HEK293T (cell line): ENCODE measurements around the gene PMIS2.
A peak's percentile ranks its signal among the peaks of the same experiment; 100 is the strongest.

Experiments used
- CTCF ChIA-PET: fragments of 350-600 bp; formaldehyde crosslinking; extraction: SDS; loops from one replicate; lab custom pipeline; 2021; ENCODE audit warnings: antibody characterized with exemption, inconsistent platforms; lab: Yijun Ruan, JAX
- POLR2A ChIA-PET: fragments of 350-600 bp; formaldehyde crosslinking; extraction: SDS; loops from one replicate; lab custom pipeline; 2020; ENCODE audit warnings: antibody characterized with exemption, inconsistent platforms; lab: Yijun Ruan, JAX
- DNase-seq: peaks from one replicate; pipeline ENCODE4 v3.0.0; 2012; ENCODE audit warnings: mixed read lengths; ENCODE audit errors: extremely low spot score
- ARNT ChIP-seq: fragments of 450-650 bp; IDR thresholded peaks from 2 replicates; pipeline ENCODE4 v1.6.1; 2017; ENCODE audit warnings: mild to moderate bottlenecking
- BHLHE40 ChIP-seq: fragments of 450-650 bp; IDR thresholded peaks from 2 replicates; pipeline ENCODE4 v1.6.1; 2016; ENCODE audit warnings: mild to moderate bottlenecking, moderate library complexity, borderline replicate concordance
- CTBP1 ChIP-seq: fragments of 450-650 bp; IDR thresholded peaks from 2 replicates; pipeline ENCODE4 v1.6.1; 2016; ENCODE audit warnings: borderline replicate concordance
- ELF4 ChIP-seq: fragments of 450-650 bp; IDR thresholded peaks from 2 replicates; pipeline ENCODE4 v1.6.1; 2017; ENCODE audit warnings: antibody characterized with exemption
- FOXA1 ChIP-seq: fragments of 450-650 bp; IDR thresholded peaks from 2 replicates; pipeline ENCODE4 v1.6.1; 2016; ENCODE audit warnings: mild to moderate bottlenecking
- FOXK2 ChIP-seq: fragments of 450-650 bp; IDR thresholded peaks from 2 replicates; pipeline ENCODE4 v1.6.1; 2016; ENCODE audit warnings: mild to moderate bottlenecking
- FOXM1 ChIP-seq: fragments of 450-650 bp; IDR thresholded peaks from 2 replicates; pipeline ENCODE4 v1.6.1; 2017; ENCODE audit warnings: mild to moderate bottlenecking, borderline replicate concordance
- HDGF ChIP-seq: fragments of 450-650 bp; IDR thresholded peaks from 2 replicates; pipeline ENCODE4 v1.6.1; 2017; ENCODE audit warnings: antibody characterized with exemption, borderline replicate concordance
- L3MBTL2 ChIP-seq: fragments of 450-650 bp; conservative IDR thresholded peaks from 2 replicates; pipeline ENCODE4 v1.6.1; 2016; ENCODE audit warnings: mild to moderate bottlenecking
- LEF1 ChIP-seq: fragments of 450-650 bp; IDR thresholded peaks from 2 replicates; pipeline ENCODE4 v1.6.1; 2017; ENCODE audit warnings: mild to moderate bottlenecking, borderline replicate concordance
- NFRKB ChIP-seq: fragments of 450-650 bp; IDR thresholded peaks from 2 replicates; pipeline ENCODE4 v1.6.1; 2016; ENCODE audit warnings: mild to moderate bottlenecking, moderate library complexity
- SP1 ChIP-seq: fragments of 450-650 bp; IDR thresholded peaks from 2 replicates; pipeline ENCODE4 v1.6.1; 2017
- SUZ12 ChIP-seq: fragments of 450-650 bp; IDR thresholded peaks from 2 replicates; pipeline ENCODE4 v1.6.1; 2016; ENCODE audit warnings: mild to moderate bottlenecking
- TARDBP ChIP-seq: fragments of 450-650 bp; IDR thresholded peaks from 2 replicates; pipeline ENCODE4 v1.6.1; 2016
- ZNF384 ChIP-seq: fragments of 450-650 bp; IDR thresholded peaks from 2 replicates; pipeline ENCODE4 v1.6.1; 2016
- TF ChIP-seq, protein P1 (sequence below): fragments of 450-650 bp; IDR thresholded peaks from 2 replicates; pipeline ENCODE4 v1.6.1; 2016

Gene PMIS2

GRCh38 chr19:35545001-35545854 lies 40.7 kb upstream of the PMIS2 start, which contains the start of gene TMEM147:
TMEM147 (plus strand) TSS chr19:35545626; CDS start chr19:35545740, 114 bp downstream.
- CTCF ChIA-PET = no interaction called here
- TF ChIP-seq L3MBTL2 (no peak), FOXK2 (no peak), BHLHE40 (no peak), ELF4 (peak; percentile 20; the same call in 1 of the 2 replicates), SUZ12 (no peak), LEF1 (no peak), TARDBP (no peak), FOXA1 (no peak), FOXM1 (0 out of 2 replicates have a peak, but pooled peaks have one; percentile 8), HDGF (no peak), ARNT (no peak), NFRKB (no peak), SP1 (no peak), ZNF384 (no peak), CTBP1 (no peak)
- TF ChIP-seq, protein P1, sequence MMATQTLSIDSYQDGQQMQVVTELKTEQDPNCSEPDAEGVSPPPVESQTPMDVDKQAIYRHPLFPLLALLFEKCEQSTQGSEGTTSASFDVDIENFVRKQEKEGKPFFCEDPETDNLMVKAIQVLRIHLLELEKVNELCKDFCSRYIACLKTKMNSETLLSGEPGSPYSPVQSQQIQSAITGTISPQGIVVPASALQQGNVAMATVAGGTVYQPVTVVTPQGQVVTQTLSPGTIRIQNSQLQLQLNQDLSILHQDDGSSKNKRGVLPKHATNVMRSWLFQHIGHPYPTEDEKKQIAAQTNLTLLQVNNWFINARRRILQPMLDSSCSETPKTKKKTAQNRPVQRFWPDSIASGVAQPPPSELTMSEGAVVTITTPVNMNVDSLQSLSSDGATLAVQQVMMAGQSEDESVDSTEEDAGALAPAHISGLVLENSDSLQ = no peak
- DNase-seq = peak; percentile 97
- POLR2A ChIA-PET = interaction anchor here (1.0 to 1.5 kb wide), 2 partner anchors 35 to 36 kb away, joined by 3 to 6 read pairs; no protein-coding TSS in a partner anchor

GRCh38 chr19:35545855-35546381 lies 40.1 kb upstream of the PMIS2 start:
- peak; percentile 50 for DNase-seq
- CTCF ChIA-PET = no interaction called here
- POLR2A ChIA-PET = no interaction called here
- TF ChIP-seq SUZ12 = no peak
- no peak for TF ChIP-seq CTBP1
- TF ChIP-seq ARNT = no peak
- no peak for TF ChIP-seq FOXA1
- no peak for TF ChIP-seq BHLHE40
- no peak for TF ChIP-seq TARDBP

- POLR2A ChIA-PET = interaction anchor here (0.8 kb wide), 1 partner anchor 36 kb away, joined by 3 read pairs; no protein-coding TSS in a partner anchor
- no peak for TF ChIP-seq FOXA1
- TF ChIP-seq SP1 = no peak
- TF ChIP-seq TARDBP = no peak
- TF ChIP-seq LEF1 = no peak
- no peak for TF ChIP-seq ELF4
- TF ChIP-seq BHLHE40 = no peak
- no peak for TF ChIP-seq FOXM1
- no peak for TF ChIP-seq CTBP1
- TF ChIP-seq SUZ12 = no peak
- TF ChIP-seq L3MBTL2 = no peak
- no peak for TF ChIP-seq ARNT
- no peak for TF ChIP-seq FOXK2
- no peak for TF ChIP-seq HDGF
- TF ChIP-seq, protein P1 = no peak
- no peak for DNase-seq
- CTCF ChIA-PET = no interaction called here
Observed at GRCh38 chr19:35546532-35546931, 39.4 kb upstream of the PMIS2 start.

- POLR2A ChIA-PET = interaction anchor here (1.8 kb wide), 1 partner anchor 39 kb away, joined by 13 read pairs; no protein-coding TSS in a partner anchor
Observed at GRCh38 chr19:35549174-35549788, 36.7 kb upstream of the PMIS2 start.

More at GRCh38 chr19:35549174-35549788, 36.7 kb upstream of the PMIS2 start:
- TF ChIP-seq CTBP1 (no peak), FOXK2 (no peak), NFRKB (no peak), ZNF384 (no peak), L3MBTL2 (no peak), BHLHE40 (no peak), ELF4 (no peak), LEF1 (no peak), ARNT (no peak), SUZ12 (no peak), SP1 (no peak), HDGF (no peak), FOXA1 (no peak), FOXM1 (no peak)
- TF ChIP-seq, protein P1 = no peak
- CTCF ChIA-PET = interaction anchor here (0.6 to 1.8 kb wide), 2 partner anchors 9 to 107 kb away, joined by 4 to 8 read pairs; no protein-coding TSS in a partner anchor
- DNase-seq = peak; percentile 77
